ENCODE results near the gene CFAP65.

- TF ChIP-seq CTCF (IDR thresholded peaks at IDR 0.05): no peak
- no peak for TF ChIP-seq POLR2A (IDR thresholded peaks at IDR 0.05)
- TF ChIP-seq POLR2AphosphoS5 (IDR thresholded peaks at IDR 0.05): no peak
Observed at GRCh38 chr2:219087361-219087760, 46.0 kb upstream of the CFAP65 start.
